Gastrocnemius medialis (tissue), 4 donors: ENCODE measurements around the gene BPGM.

Source experiments
- CTCF ChIP-seq, 5 experiments: fragments of 450-650 bp in 3 of 5; fragments of 200-600 bp in 2 of 5; sonication (generic) in 2 of 5; IDR thresholded peaks in 4 of 5; conservative IDR thresholded peaks in 1 of 5; 1 replicate in 4 of 5; 2 replicates in 1 of 5; pipeline ENCODE4 v1.5.1; 2016 to 2019; ENCODE audit warnings: antibody characterized with exemption in 5 of 5, mild to moderate bottlenecking in 3 of 5, moderate library complexity in 3 of 5
- POLR2A ChIP-seq, 2 donors: fragments of 450-650 bp; IDR thresholded peaks; one replicate each; pipeline ENCODE4 v1.6.1; 2017; ENCODE audit warnings: antibody characterized with exemption in 2 of 2, mild to moderate bottlenecking in 2 of 2, moderate library complexity in 2 of 2

- TF ChIP-seq CTCF (IDR thresholded peaks at IDR 0.05 in 4 of 5, conservative IDR thresholded peaks at IDR 0.05 in 1 of 5) (no peak), POLR2A (IDR thresholded peaks at IDR 0.05) (no peak)
Measured at GRCh38 chr7:134613623-134614347, 32.9 kb upstream of the BPGM start.
